Endodermal cell (in vitro differentiated cells): Measurements from ENCODE around the gene TECPR1. TPM values are rescaled to one million over a fixed set of nuclear protein-coding genes. Genes with fewer than 3 reads are reported as not detected.

ENCODE experiments used
- DNase-seq: peaks from one replicate; pipeline ENCODE4 v3.0.0-alpha.2; 2017
- H3K27ac ChIP-seq: 2 replicates; pipeline ENCODE4 v1.5.1; 2013; ENCODE audit warnings: mild to moderate bottlenecking, low read depth, low read length, moderate library complexity
- H3K27me3 ChIP-seq: 2 replicates; pipeline ENCODE4 v1.6.1; 2013; ENCODE audit warnings: mild to moderate bottlenecking, low read length, moderate library complexity; ENCODE audit not compliant: insufficient read depth, control insufficient read depth, poor library complexity, severe bottlenecking
- H3K36me3 ChIP-seq: 2 replicates; pipeline ENCODE4 v1.7.0; 2013; ENCODE audit warnings: mild to moderate bottlenecking, low read length, moderate library complexity; ENCODE audit not compliant: control insufficient read depth, insufficient read depth
- H3K4me1 ChIP-seq: one replicate; pipeline ENCODE4 v1.7.0; 2013; ENCODE audit warnings: low read length; ENCODE audit not compliant: control insufficient read depth, insufficient read depth
- H3K4me3 ChIP-seq: 2 replicates; pipeline ENCODE4 v1.5.1; 2013; ENCODE audit warnings: mild to moderate bottlenecking, low read length, moderate library complexity
- H3K9ac ChIP-seq: 2 replicates; pipeline ENCODE4 v1.6.1; 2013; ENCODE audit warnings: mild to moderate bottlenecking, low read length, moderate library complexity; ENCODE audit not compliant: poor library complexity, severe bottlenecking; ENCODE audit errors: extremely low read depth
- H3K9me3 ChIP-seq: 2 replicates; pipeline ENCODE4 v1.6.1; 2013; ENCODE audit warnings: mild to moderate bottlenecking, low read length, moderate library complexity; ENCODE audit not compliant: control insufficient read depth
- H3K27ac Mint-ChIP-seq: 2 replicates; pipeline ENCODE4 v1.8.0; 2020; ENCODE audit warnings: mixed read lengths
- H3K27me3 Mint-ChIP-seq: 2 replicates; pipeline ENCODE4 v1.8.0; 2021; ENCODE audit warnings: mild to moderate bottlenecking, mixed read lengths; ENCODE audit not compliant: insufficient read depth
- H3K36me3 Mint-ChIP-seq: 2 replicates; pipeline ENCODE4 v1.8.0; 2020; ENCODE audit warnings: low read depth, mixed read lengths
- H3K4me1 Mint-ChIP-seq: 2 replicates; pipeline ENCODE4 v1.8.0; 2020; ENCODE audit warnings: mixed read lengths
- H3K4me3 Mint-ChIP-seq: 2 replicates; pipeline ENCODE4 v1.8.0; 2020; ENCODE audit warnings: mild to moderate bottlenecking, moderate library complexity, mixed read lengths
- H3K9me3 Mint-ChIP-seq: 2 replicates; pipeline ENCODE4 v1.8.0; 2020; ENCODE audit warnings: mild to moderate bottlenecking, mixed read lengths
- CTCF ChIP-seq: fragments of 200-600 bp; sonication (generic); conservative IDR thresholded peaks from 2 replicates; pipeline ENCODE4 v1.5.0; 2021; ENCODE audit warnings: antibody characterized with exemption, mild to moderate bottlenecking
- WGBS, 2 experiments: methylation state at CpG; one replicate each; pipeline versions ENCODE4 v1.1.5 to v1.1.7; 2013; ENCODE audit warnings: missing lambda C conversion rate in 2 of 2, mixed read lengths in 1 of 2; ENCODE audit not compliant: insufficient coverage in 1 of 2, insufficient read length in 1 of 2; 5-methylcytosine and 5-hydroxymethylcytosine counted together
- total RNA-seq, 2 donors: library from RNA; stranded (reverse); fragmentation: NEBNext Ultra II Directional in 1 of 2; extraction: Animal tissue kit (Norgen Biotek cat#: 25700) in 1 of 2; gene quantifications; 2 replicates in 1 of 2; 3 replicates in 1 of 2; pipeline ENCODE4 v1.2.1, GENCODE V29; 2021

TECPR1 gene
- total RNA-seq, 2 donors from 2014 or later = 27.2 to 32.0 TPM

GRCh38 chr7:98204670-98205069 lies 47.4 kb downstream of the TECPR1 start:
- WGBS, 2 experiments = 90 to 93% methylated on average over 4 to 11 of the region's 11 CpGs
- H3K4me3 ChIP-seq = no peak overlapping the region
- H3K27ac ChIP-seq = no peak overlapping the region
- no peak for TF ChIP-seq CTCF
- DNase-seq = no peak
- Mint-ChIP-seq H3K4me3 (no peak overlapping the region), H3K36me3 (peaks cover 20% of the 10 kb centered on the region), H3K9me3 (no peaks in the 10 kb centered on the region), H3K4me1 (no peaks in the 10 kb centered on the region), H3K27me3 (no peaks in the 10 kb centered on the region), H3K27ac (peak overlapping the region; percentile 39)
- H3K9ac ChIP-seq = no peak overlapping the region
- H3K9me3 ChIP-seq = no peaks in the 10 kb centered on the region
- peaks cover 12% of the 10 kb centered on the region for H3K36me3 ChIP-seq
- no peaks in the 10 kb centered on the region for H3K4me1 ChIP-seq
- no peaks in the 10 kb centered on the region for H3K27me3 ChIP-seq

DNA sequence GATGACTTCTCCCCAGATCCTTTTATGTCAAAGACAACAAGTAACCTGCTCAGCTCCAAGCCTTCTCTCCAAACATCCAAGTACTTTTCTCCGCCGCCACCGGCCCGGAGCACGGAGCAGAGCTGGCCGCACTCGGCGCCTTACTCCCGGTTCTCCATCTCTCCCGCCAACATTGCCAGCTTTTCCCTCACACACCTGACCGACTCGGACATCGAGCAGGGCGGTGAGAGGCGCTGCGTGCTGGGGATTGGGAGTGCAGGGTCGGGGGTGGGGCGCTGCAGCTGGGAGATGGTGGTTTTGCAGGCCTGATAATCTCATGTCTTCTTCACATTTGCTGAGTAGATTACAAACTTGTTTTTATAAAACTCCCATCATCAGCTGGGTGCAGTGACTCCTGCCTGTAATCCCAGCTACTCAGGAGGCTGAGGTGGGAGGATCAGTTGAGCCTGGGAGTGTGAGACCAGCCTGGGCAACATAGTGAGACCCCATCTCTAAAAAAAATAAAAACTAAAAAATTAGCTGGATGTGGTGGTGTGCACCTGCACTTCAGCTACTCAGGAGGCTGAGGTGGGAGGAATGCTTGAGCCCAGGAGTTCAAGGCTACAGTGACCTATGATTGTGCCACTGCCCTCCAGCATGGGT lies 47.9 kb downstream of the TECPR1 start:
- Mint-ChIP-seq H3K27ac (no peak overlapping the region), H3K4me3 (no peak overlapping the region), H3K4me1 (no peaks in the 10 kb centered on the region), H3K9me3 (no peaks in the 10 kb centered on the region), H3K27me3 (no peaks in the 10 kb centered on the region), H3K36me3 (peaks cover 21% of the 10 kb centered on the region)
- Histone ChIP-seq H3K9me3 (no peaks in the 10 kb centered on the region), H3K27me3 (no peaks in the 10 kb centered on the region), H3K9ac (no peak overlapping the region), H3K4me3 (no peak overlapping the region), H3K27ac (no peak overlapping the region), H3K4me1 (no peaks in the 10 kb centered on the region), H3K36me3 (peaks cover 12% of the 10 kb centered on the region)
- TF ChIP-seq CTCF = no peak
- WGBS, 2 experiments = 94 to 95% methylated on average over 6 to 18 of the region's 18 CpGs
- no peak for DNase-seq

GRCh38 chr7:98203261-98203963 lies 48.6 kb downstream of the TECPR1 start:
- whole genome bisulfite sequencing, 2 experiments = 96% methylated on average over 17 to 27 of the region's 28 CpGs
- Mint-ChIP-seq H3K27ac (no peak overlapping the region), H3K27me3 (no peaks in the 10 kb centered on the region)

More at GRCh38 chr7:98203261-98203963, 48.6 kb downstream of the TECPR1 start:
- no peaks in the 10 kb centered on the region for H3K9me3 Mint-ChIP-seq
- H3K27me3 ChIP-seq = no peaks in the 10 kb centered on the region
- no peak for TF ChIP-seq CTCF
- no peaks in the 10 kb centered on the region for H3K4me1 ChIP-seq
- no peak overlapping the region for H3K4me3 ChIP-seq
- H3K36me3 ChIP-seq = peaks cover 12% of the 10 kb centered on the region
- H3K4me1 Mint-ChIP-seq = no peaks in the 10 kb centered on the region
- no peak overlapping the region for H3K27ac ChIP-seq
- H3K36me3 Mint-ChIP-seq = peaks cover 23% of the 10 kb centered on the region
- no peaks in the 10 kb centered on the region for H3K9me3 ChIP-seq
- no peak for DNase-seq
- no peak overlapping the region for H3K9ac ChIP-seq
- H3K4me3 Mint-ChIP-seq = no peak overlapping the region
